Subcutaneous adipose tissue (tissue), 4 donors: ENCODE results near the gene MDFI. TPM values are rescaled to one million over a fixed set of nuclear protein-coding genes. Genes with fewer than 3 reads are reported as not detected.

Experiments used
- CTCF ChIP-seq: fragments of 450-650 bp; IDR thresholded peaks from one replicate; pipeline ENCODE4 v1.5.1; 2016; ENCODE audit warnings: low read depth, mild to moderate bottlenecking, control low read depth, antibody characterized with exemption, moderate library complexity
- total RNA-seq, 4 donors: library from RNA; depleted of rRNA; stranded (reverse); fragments of >200 nt; gene quantifications; one replicate each; pipeline ENCODE4 v1.1.0, GENCODE V29; 2016

MDFI gene
- total RNA-seq, 4 donors from 2014 or later: 1.6 to 77.6 (median 11.7) TPM

- TF ChIP-seq CTCF: no peak
Observed at GRCh38 chr6:41626022-41626421, 12.2 kb upstream of the MDFI start.

- no peak for TF ChIP-seq CTCF
Observed at GRCh38 chr6:41626917-41627316, 11.4 kb upstream of the MDFI start.

DNA sequence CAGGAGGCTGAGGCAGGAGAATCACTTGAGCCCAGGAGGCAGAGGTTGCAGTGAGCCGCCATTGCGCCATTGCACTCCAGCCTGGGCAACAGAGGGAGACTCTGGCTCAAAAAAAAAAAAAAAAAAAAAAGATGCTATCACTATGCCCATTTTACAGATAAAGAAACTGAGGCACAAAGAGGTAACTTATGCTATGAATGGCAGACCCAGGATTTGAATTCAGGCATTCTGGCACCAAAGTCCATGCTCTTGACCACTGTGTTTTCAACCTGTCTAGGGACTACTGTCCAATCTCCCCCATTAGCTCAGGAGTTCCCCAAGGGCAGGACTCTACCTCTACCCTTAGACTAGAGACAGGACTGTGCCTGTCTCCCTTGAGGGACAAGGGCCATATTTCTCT, 9.1 kb upstream of the MDFI start:
- no peak for TF ChIP-seq CTCF

- TF ChIP-seq CTCF: no peak
Observed at GRCh38 chr6:41630069-41630468, 8.2 kb upstream of the MDFI start.

- no peak for TF ChIP-seq CTCF
Observed at GRCh38 chr6:41630946-41631345, 7.3 kb upstream of the MDFI start.

GRCh38 chr6:41633056-41633634, 5.1 kb upstream of the MDFI start:
- TF ChIP-seq CTCF: no peak

DNA sequence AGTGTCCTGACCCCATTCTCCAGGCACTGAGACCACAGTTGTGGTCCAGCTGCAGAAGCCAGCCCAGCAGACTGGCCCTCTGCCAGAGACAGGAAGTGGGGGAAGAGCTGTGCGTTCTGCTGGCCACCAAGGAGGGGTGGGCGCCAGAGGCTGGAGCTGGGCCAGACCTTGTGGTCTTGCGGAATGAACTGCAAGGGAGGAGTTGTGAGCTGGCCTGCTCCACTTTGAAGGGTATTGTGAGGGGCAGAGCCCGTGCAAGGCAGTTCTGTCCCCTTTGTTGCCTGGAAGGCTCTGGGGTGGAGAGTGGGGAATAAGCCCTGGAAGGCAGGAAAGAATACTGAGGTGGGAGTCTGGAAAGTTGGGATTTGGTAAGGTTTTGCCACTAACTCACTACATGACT, 3.6 kb upstream of the MDFI start:
- TF ChIP-seq CTCF: no peak
